ENCODE results near the gene DNAH10.

DNAH10 gene

DNA sequence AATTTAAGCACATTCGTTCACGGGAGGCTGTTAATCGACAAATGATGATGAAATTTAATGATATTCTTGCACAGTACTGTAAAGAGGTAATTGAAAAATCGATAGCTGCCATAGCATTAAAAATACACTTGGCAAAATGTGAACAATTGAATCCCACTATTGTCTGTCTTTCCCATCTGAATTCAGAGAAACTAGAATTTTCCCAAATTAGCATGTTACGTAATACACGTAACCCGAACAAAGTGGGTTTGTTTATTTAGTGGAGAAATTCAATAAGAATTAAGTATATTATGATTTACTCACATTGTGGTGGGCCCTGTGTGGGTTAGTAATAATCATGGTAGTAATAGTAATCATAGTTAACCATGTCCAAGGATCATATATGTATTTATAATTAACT, 31.9 kb downstream of the DNAH10 start:
- DNase-seq: no peak

DNA sequence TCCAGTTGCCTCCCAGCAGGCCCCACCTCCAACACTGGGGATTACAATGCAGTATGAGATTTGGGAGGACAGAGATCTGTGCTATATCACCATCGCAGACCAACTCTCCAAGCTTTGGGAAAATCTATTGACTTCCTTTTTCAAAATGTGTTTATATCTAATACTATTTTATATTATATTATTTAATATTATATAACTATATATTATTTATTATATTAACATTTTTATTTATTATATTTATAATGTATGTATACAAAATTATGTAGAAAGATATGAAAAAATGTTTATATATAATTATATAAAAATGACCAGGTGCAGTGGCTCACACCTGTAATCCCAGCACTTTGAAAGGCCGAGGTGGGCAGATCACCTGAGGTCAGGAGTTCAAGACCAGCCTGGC, 36.4 kb downstream of the DNAH10 start:
- no peak for DNase-seq

DNA sequence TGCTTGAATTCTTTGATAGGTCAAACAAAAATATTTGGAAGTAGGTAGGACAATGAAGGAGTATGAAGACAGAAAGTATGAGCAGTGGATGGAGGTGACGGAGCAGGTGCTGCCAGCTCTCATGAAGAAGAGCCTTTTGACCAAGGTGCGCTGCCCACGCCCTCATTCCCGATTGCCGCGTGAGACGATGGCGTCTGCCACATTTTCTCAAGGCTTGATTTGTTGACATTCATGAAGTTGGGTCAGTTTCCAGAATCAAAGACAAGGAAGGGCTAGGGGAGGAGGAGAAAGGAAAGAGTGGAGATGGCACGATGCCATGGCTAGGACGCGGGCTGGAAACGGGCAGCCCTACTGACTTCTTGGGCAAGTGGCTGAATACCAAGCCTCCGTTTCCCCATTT, 37.1 kb downstream of the DNAH10 start:
- DNase-seq: no peak

DNA sequence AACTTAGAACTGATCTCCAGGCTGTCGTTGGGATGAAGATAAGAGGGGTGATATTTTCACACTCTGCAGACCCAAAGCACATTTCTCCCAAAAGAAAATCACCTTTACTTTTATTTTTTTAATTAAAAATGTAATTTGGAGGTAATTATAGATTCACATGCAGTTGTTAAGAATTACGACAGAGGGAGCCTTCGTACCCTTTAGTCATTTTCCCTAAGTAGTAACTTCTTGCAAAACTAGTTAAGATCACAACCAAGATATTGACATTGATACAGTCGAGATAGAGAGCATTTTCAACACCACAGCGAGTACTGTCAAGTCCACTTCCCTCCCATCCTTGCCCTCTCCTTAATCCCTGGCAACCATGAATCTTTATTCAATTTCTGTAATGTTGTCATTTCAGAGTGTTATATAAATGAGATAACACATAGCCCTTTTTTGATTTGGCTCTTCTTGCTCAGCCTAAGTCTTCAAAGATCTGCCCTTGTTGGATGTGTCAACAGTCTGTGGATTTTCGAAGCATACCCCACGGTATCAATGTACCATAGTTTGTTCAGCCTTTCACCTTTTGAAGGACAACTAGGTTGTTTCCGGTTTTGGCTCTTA, 39.6 kb downstream of the DNAH10 start:
- no peak for DNase-seq

DNA sequence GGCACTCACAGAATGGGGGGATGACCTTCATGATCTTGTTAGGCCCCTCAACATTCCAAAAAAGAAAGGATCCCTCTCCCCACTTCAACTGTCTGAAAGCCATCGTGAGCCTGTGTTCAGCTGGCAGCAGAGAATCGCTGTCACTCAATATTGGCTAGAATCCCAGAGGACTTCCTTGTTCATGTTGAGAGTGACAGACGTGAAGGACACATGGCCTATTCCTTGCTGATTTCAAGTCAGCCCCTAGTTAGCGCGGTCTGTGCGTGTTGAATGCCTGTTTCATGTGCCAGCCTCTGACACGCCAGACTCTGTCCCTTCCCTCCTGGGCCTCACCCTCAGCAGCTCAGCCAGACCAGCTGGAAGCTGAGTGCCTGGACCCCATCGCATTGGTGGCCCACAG, 43.1 kb downstream of the DNAH10 start:
- no peak for DNase-seq

DNA sequence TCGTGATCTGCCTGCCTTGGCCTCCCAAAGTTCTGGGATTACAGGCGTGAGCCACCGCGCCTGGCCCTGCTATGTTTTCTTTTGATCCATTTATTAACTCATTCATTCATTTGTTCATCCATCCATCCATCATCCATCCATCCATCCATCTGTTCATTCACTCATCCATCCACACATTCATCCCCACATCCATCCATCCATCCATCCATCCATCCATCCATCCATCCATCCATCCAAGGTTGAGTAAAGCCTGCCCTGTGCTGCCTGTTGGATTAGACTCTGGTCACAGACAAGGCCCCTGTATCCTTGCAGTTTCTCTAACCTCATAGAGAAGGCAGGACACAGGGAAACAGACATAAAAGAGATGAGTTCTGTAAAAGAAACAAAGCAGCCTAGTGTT, 44.9 kb downstream of the DNAH10 start:
- DNase-seq: no peak

DNA sequence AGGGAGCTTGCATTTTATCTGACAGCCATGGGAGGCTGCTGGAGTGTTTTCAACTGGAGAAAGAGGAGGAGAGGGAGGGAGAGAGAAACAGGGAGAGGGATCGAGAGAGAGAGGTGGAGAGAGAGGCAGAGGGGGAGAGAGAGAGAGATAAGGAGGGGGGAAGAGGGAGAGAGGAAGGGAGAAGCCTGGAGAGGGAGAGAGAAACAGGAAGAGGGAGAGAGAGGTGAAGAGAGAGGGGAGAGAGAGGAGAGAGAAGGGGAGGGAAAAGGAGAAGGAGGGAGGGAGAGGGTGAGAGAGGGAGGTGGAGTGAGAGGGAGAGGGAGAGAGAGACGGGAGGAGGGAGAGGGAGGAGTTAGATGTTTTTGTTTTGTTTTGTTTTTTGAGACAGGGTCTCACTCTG, 45.6 kb downstream of the DNAH10 start:
- no peak for DNase-seq

DNA sequence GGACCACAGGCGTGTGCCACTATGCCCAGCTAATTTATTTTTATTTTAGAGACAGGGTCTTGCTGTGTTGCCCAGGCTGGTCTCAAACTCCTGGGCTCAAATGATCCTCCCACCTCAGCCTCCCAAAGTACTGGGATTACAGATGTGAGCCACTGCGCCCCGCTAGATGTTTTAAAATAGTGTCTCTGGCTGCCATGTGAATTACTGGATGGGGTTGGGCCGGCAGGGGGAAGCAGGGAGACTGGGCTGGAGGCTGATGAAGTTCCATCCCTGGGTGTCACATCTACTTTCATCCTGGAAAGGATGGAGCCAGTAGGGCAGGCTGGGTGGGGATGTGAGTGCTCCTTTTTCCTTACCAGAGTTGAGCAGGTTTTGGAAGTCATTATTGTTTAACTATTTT, 46.1 kb downstream of the DNAH10 start:
- DNase-seq: no peak

DNA sequence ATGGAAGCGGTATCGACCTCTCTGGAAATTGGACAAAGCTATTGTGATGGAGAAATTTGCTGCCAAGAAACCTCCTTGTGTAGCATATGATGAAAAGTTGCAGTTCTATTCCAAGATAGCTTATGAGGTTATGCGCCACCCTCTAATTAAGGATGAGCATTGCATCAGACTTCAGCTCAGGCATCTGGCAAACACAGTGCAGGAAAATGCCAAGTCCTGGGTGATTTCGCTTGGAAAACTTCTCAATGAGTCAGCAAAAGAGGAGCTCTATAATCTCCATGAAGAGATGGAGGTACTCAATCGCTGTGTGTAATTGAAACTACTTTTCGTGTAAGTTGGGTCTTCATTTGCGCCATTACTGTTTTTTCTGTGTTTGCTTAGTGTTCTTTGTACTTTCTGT, 51.2 kb downstream of the DNAH10 start:
- no peak for DNase-seq

DNA sequence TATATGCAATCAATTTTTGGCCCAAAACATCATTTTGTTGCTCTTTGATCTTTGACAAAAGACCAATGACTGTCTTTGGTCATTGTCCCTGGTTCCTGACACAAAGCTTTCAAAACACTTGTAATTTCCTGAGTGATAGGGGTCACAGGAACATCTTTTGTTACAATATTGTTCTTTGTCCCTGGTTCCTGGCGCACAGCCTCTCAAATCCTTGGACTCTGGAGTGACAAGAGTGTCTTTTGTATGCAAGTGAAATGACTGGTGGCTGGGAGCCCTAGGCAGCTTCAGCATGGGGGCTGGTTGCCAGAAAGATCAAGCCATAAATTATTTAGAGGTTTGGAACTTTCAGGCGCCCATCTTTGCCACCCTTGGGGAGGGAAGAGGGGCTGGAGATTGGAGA, 53.9 kb downstream of the DNAH10 start:
- DNase-seq: no peak

DNA sequence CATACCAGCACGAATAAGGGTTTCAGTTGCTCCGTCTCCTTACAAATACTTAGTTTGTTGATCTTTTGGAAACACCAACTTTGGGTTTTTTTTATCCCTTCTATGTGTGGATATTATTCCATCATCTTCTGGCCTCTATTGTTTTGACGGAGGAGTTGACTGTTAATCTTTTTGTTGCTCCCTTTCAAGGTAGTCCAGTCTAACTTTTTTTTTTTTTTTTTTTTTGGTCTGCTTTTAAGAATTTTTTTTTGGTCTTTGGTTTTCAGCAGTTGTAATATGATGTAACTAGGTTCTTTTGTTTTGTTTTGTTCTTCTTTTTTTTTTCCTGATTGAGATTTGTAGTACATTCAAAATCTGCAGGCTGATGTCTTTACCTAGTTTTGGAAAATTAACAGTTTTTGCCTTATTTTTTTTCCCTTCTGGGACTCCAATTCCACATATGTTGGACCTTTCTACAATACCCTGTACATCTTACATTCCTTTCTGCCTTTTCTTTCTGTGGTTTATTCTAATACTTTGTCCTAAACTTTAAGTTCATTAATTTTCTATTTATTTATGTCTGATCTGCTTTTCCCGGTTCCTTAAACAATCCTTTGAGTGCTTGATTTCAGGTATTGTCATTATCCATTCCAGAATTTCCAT, 54.9 kb downstream of the DNAH10 start:
- no peak for DNase-seq

DNA sequence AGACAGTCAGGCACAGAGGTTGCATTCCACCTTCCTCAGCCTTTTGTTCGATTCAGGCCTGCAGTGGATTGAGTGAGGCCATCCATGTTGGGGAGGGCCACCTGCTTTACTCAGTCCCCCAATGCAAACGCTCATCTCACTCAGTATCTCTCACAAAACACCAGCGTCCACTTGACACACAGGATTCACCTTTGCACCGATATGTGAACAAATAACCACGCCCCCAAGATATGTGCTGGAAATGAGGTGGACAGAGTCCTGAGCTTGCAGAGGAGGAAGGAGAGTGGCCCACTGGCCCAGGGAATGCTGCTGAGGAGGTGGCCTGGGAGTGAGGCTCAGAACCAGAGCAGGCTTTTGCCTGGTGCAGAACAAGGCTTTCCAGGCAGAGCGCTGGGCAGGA, 60.7 kb downstream of the DNAH10 start:
- no peak for DNase-seq

DNA sequence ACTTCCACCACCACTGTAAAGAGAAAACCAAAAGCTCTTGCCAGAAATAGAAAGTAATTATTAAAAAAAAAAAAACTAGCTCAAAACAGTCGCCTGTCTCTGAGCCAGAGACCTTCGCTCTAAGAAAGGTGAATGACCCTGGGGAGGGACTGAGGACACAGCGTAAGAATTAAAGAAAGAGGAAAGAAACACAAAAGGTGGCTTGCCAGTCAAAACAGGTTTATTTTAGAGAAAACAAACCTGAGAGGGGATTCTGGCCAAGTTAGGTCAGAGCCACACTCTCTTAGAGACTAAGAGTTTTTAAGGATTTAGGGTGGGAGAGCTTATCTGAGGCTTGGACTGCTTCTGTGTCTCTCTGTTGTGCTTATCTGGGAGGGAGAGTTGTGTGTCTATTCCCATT, 66.0 kb downstream of the DNAH10 start:
- no peak for DNase-seq

DNA sequence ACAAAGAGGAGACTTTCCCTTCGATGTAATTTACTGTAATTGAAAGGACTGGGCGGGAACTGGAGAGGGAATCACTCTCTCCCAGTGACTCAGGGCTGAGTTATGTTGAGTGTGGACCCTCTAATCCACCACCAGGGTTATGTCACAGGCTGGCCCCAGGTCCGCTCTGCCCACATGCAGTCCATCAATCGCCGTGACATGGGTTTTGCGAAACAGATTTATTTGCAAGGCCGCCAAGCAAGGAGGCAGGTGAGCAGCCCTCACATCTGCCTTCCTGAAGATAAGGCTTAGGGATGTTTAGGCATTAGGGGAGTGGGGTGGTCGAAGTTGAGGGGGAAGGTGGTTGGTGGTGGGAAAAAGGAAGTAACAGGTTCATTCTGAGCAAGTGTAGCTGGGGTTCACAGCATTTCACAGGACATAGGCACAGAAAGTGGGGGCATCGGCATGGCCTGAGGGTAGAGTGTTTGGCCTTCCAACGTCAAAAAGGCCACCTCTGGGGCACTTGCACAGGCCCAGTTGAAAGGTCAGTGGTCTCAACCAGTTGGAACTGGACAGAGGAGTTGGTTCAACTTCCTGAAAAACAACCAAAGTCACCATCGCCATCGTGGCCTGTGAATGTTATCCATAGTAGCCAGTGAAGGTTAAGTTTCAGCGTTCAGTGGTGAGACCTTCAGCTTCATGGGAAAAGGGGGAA, 66.9 kb downstream of the DNAH10 start:
- DNase-seq: no peak

DNA sequence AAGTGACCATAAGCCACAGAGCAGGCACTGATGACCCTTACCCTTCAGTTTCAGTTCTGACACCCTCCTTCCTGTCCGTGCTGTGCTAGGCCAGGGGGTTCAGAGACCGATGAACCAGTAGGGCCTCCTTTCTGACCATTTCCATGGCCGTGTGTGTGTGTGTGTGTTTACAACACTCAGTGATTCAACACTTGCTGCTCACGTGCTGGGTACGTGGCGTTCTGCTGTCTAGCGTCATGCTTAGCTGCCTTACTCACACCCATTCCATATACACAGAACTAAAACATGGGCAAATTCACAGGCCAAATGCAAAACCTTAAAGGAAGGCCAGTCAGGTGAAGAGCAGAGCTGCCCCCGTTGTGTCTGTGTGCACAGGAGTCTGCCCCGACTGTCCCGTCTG, 67.5 kb downstream of the DNAH10 start:
- no peak for DNase-seq

DNA sequence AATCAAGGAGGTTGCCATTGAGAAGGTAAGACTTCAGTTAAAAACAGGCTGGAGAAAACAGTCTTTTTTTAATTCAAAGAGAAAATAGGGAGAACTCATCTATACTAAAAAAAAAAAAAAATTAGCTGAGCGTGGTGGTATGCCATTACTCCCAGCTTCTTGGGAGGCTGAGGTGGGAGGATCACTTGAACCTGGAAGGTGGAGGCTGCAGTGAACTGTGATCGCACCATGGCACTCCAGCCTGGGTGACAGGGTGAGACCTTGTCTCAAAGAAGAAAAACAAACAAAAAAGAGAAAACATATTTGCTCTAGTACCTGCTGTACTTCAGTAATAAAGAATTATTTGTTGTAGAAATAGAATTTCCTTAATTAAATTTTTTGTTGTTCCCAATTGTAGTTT, 68.6 kb downstream of the DNAH10 start:
- DNase-seq: no peak

DNA sequence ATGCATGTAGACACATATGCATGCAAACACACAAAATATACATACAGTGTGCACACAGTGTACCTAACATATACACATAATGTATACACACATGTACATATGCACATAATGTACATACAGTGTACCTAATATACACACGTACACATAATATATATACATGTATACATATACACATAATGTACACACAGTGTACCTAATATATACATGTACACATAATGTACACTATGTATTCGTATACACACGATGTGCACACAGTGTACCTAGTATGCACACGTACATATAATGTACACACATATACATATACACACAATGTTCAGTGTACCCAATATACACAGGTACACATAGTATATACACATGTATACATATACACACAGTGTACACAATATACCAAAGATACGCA, 70.0 kb downstream of the DNAH10 start:
- DNase-seq: no peak

DNA sequence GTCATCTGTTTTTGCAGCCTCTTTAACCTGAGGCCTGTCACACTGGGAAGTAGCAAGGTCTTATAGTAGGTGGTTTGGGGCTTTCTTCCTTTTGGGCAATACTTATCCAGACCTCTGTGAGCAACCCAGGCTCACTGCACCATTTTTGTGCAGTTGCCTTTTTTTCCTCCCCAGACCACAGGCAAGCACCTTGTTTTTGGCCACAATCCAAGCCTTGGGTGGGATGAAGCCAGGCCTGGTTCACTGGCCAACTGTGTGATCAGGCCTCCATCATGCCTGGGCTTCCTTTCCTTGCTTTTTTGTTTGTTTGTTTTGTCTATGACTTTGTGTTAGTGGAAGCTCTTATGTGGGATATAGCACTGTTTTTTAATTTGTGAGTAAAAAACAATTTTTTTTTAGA, 71.7 kb downstream of the DNAH10 start:
- no peak for DNase-seq

DNA sequence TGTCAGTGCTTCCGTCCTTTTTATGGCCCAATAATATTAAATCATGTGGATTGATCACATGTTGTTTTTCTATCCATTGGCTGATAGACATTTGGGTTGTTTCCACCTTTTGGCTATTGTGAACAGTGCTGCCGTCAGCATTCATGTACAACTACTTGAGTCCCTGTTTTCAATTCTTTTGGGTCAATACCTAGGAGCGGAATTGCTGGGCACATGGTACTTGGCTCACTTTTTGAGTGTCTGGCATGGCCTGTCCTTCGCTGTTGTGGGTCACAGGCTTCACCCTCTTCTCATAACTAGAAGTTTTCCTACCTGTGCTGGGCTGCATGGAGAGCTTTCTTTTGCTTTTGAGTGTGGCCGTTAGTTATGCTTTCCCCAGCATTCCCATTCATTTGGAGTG, 72.7 kb downstream of the DNAH10 start:
- DNase-seq: no peak

DNA sequence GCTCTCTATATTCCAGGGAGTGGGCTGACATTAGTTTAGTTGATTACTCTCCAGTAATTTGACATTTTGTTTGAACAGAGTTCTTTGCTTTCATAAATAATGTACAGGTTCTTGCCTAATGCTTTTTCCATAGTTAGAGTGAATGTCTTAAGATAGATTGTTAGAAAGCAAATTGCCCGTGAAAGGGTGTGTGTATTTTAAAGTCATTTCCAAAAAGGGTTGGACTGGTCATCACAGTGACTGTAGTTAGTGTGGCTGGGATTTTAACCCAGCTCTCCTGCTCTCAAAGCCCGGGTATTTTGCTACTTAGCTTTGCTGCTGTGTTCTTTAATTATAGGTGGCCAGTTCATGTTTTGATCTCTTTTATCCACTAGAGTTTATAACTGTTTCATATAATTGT, 74.2 kb downstream of the DNAH10 start:
- no peak for DNase-seq

DNA sequence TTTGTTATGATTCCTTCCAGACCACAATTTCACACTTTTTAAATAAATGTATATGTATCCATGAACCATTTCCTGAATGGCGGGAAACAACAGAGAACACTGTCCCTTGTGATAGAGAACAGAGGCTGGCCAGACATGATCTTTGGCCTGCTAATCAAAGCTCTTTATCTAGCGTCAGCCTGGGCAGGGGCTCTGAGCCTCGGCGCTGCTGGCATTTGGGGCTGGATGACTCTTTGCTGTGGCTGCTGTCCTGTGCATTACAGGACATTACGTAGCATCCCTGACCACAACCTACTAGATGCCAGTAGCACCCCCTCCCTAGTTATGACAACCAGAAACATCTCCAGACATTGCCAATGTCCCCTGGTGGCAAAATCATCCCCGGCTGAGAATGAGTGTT, 77.7 kb downstream of the DNAH10 start:
- DNase-seq: no peak

DNA sequence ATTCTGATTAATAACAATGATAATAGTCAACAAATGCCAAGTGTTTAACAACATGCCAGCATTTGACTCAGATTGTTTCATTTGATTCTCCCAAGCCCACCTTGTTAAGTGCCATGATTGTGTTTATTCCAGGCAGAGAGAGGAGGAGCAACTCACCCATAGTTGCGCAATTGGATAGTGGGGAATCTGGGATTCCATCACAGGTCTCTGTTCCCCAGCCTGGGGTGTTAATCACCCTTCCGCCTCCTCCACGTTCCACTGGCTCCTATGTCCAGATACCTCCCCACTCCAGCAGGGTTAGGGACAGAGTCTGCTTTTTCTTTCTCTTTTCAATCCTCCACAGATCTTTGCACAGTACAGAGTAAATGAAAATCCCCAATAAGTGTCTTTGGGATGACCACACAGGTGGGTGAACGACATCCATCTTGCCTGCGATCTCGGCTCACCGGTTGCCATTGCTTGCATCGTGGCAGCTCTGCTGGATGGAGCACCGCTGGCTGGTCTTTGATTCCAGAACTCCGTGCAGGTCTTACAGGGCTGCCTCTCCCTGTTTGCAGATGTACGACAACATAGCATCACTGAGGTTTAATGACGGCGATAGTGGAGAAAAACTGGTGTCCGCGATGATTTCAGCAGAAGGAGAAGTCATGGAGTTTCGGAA, 78.8 kb downstream of the DNAH10 start:
- DNase-seq: no peak

DNA sequence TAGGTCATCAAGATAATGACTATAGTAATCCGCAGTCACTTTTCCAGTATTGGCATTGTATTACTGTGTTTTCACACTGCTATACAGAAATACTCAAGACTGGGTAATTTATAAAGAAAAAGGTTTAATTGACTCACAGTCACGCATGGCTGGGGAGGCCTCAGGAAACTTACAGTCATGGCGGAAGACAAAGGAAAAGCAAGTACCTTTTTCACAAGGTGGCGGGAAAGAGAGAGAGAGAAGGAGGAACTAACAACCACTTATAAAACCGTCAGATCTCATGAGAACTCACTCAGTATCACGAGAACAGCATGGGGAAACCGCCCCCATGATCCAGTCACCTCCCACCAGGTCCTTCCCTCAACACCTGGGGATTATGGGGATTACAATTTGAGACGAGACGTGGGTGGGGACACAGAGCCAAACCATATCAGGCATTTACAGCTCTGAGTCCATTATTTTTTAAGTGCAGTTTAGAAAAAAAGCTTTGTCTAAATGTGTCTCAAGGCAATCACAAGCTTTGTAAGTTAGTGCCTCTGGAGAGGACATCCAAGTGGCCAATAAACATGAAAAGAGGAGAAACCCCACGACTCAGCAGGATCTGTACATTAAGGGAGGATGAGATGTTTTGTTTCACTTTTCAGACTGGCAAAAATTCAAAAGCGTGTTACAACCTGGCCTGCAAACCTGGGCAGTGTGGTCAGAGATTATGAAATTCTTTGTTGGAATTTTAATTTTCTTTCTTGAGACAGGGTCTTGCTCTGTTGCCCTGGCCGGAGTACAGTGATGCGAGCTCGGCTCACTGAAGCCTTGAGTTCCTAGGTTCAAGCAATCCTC, 82.0 kb downstream of the DNAH10 start:
- no peak for DNase-seq

Data from central memory CD4-positive, alpha-beta T cell (primary cell).